NCI-H524 treated with DMSO at 0.1 percent for 48 hours (cell line): Measurements from ENCODE around the gene SMIM10.
"Not testable (repeated sequence)": the region's sequence is repeated elsewhere in the genome, so short reads cannot be mapped to it uniquely, and the experiment has no call there.

Experiments used
- DNase-seq: peaks from one replicate; lab custom pipeline; 2025; lab: John Stamatoyannopoulos, UW

Gene SMIM10

DNA sequence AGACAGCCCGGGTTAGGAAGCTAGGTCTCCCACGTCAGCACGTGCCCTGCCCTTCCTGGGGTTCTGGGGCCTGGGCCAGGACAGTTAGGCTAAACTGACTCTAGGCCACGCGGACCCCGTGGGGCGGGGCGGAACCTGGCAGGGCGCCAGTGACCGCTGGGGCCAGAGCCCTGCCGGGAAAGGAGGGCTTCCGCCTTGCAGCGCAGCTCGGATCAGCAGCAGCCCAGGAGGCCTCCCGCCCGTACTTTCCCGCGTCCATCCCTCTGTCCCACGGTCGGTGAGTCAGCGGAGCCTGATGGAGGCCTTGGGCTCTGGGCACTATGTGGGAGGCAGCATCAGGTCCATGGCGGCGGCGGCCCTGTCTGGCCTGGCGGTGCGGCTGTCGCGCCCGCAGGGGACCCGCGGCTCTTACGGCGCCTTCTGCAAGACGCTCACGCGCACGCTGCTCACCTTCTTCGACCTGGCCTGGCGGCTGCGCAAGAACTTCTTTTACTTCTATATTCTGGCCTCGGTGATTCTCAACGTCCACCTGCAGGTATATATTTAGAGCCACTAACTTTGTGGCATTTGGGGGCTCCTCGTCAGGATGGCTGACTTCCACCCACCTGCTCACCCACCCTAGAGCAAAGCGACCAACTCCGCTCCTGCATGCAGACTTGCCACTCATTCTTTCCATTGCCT lies at the start of gene SMIM10:
Gene SMIM10 (plus strand): TSS at position 191 of the 681 bp plus-strand sequence. CDS start 105 bp downstream, at position 296.
- DNase-seq, result no peak

DNA sequence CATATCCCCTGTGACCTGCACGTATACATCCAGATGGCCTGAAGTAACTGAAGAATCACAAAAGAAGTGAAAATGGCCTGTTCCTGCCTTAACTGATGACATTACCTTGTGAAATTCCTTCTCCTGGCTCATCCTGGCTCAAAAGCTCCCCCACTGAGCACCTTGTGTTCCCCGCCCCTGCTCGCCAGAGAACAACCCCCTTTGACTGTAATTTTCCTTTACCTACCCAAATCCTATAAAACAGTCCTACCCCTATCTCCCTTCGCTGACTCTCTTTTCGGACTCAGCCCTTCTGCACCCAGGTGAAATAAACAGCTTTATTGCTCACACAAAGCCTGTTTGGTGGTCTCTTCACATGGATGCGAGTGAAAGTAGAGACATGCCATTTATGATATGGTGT lies 44.4 kb upstream of the SMIM10 start:
- not testable (repeated sequence) for DNase-seq

DNA sequence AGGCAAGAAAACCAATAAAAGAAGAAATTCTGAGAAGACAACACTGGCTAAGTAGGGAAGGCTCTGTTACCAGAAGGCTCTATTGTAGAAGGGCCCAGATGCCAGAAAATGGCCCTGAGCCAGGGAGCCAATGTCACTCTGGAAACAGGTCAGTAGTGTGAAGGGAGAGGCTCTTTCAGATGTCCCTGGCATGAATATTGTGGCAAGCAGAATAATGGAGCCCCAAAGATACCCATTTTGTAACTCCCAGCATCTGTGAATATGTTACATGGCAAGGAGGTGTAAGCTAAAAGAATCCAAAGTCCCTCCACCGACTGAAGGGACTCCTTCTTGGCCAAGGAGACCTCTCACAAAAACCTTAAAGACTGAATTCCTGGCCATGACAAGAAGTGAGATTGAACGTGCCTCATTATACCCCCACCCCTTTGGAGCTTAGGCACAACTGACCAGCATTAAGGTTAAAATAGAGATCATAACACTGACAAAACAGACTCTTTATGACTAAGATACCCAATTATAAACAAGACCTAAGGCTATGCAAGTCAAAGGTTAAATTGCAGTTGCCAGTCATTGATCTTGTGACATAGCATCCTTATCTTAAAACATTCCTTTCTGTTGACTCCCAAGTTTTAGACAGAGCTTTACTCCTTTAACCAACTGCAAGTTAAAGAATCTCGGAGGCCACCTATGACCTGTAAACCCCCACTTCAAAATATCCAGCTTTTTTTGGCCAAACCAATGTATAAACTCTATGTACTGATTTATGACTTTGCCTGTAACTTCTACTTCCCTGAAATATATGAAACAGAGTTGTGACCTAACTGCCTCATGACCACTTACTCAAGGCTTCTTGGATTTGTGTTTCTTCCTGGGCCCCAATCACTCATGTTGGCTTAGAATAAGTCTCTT lies 42.2 kb upstream of the SMIM10 start:
- no peak for DNase-seq

DNA sequence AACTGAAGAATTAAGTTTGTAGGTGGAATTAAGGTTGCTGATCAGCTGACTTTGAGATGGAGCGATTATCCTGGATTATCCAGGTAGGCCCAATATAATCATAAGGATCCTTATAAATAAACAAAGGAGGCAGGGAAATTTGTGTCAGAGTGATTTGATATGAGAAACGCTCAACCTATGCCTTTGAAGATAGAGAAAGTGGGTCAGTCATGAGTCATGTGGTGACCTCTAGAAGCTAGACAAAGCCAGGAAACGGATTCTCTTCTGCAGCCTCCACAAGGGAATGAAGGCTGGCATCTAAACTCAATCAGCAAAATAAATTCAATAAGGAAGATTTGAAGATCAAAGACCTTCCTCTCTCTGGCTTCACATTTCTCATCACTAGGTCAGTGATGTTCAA lies 41.5 kb upstream of the SMIM10 start:
- DNase-seq, result no peak

DNA sequence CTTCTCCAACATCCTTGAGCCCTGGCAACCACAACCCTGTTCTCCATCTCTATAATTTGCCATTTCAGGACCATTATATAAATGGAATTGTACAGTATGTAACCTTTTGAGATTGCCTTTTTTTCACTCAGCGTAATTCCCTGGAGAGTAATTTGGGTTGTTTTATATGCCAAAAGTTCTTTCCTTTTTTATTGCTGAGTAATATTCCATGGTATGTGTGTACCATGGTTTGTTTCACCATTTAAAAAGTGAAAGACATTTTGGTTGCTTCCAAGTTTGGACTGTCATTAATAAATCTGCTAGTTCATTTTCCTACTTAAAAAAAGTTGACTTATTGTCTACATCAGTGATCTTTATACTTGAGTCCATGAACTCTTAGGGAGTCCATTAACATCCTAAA lies 33.0 kb upstream of the SMIM10 start:
- no peak for DNase-seq

DNA sequence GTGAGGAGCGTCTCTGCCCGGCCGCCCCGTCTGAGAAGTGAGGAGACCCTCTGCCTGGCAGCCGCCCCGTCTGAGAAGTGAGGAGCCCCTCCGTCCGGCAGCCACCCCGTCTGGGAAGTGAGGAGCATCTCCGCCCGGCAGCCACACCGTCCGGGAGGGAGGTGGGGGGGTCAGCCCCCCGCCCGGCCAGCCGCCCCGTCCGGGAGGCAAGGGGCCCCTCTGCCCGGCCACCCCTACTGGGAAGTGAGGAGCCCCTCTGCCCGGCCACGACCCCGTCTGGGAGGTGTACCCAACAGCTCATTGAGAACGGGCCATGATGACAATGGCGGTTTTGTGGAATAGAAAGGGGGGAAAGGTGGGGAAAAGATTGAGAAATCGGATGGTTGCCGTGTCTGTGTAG lies 30.4 kb upstream of the SMIM10 start:
- DNase-seq, result not testable (repeated sequence)

DNA sequence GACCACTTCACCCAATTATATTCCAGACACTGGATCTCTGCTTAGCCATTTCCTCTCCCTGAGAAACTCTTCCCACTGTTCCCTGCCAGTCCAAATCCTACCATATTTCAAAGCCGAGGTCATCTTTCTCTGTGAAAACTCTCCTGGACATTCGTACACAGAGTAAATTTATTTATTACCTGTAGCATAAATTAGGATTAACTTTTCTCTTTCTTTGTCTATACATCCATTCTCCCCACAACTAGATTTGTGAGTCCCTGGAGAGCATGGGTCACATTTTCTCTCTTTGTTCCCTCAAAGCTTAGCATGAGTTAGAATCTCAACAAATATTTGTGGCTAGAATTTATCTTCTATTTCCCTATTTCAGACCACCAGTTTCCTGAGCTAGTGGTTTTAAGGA lies 27.8 kb upstream of the SMIM10 start:
- no peak for DNase-seq

DNA sequence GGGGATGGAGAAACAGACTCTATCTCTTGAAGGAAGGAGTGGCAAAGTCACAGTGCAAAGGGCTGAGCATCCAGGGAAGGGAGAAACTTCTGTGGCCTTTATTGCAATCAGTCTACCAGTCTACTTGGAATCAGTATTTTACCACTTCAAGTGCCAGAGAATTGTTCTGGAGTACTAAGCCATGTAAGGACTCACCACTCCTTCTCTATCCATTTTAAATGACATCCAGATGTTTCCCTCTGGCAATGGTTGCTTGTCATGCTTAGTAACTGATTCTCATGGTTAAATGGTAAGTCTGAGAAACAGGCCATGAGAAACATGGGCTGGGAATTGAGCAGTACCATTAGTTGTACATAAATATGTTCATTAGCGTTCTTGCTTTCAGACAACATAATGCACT lies 21.1 kb upstream of the SMIM10 start:
- no peak for DNase-seq

DNA sequence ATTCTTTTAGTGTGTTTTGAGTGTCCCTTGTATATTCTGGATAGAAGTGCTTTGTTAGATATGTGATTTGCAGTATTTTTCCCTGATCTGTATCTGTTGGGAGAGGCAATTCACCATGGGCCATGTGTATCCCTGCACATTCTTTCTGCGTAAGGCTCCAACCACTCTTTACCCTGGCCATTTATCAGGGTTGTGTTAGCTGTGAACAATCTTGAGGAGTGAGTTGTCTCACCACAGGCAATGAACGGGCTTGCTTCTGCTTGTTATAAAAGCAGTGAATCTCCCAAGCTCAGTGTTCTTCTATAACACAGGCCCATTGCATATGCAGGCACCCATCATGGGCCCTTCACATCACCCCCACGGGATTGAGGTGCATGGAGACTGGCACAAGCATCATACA lies 18.9 kb upstream of the SMIM10 start:
- DNase-seq, result no peak

DNA sequence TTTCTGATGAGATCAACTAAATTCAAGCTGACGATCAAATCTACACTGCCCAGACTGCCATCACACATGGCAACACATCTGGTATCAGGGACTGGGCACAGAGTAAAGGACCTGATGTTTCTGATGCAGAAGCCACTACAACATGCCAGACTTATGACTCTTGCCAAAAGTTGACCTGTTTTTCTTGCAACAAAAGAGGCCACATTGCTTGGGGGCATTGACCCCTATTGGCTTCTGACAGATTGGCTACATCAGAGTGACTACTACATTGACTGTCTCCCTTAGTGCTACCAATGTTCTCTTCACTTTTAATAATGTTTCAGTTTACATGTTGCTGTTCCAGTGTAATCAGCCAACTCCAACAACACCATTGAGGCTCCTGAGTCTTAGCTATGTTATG lies 15.3 kb upstream of the SMIM10 start:
- DNase-seq, result no peak

DNA sequence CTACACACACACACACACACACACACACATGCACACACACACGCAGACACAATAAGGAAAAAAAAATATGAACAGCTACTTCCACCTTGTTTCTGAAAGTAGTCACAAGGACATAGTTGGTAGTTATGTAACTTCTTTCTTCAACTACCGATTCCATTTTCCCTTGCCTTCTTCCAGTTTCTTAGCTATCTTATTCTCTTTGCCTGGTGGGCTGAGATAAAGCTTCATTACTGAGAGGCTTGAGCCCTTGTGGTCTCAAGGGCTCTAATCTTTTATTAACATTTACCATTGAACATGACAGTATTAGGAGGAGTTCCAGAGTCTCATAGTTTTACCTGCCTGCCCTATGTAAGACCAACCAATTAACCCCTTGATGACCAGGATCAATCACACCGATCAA lies 8.9 kb upstream of the SMIM10 start:
- no peak for DNase-seq

DNA sequence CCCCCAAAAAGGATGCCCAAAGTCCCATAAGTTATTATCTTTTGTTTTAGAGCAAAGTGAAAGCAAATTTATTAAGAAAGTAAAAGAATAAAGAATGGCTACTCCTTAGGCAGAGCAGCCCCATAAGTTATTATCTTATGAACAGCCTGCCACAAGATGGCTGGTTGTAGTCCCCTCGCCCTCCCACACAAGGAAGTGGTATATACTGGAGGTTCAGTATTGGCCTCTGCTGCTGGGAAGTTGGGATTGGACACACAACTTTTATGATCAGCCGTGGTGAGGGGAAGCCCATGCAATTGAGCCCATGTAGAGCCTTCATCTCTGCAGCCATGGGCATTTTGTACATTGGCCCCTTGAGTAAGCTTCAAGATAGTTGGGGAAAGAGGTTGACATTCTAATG lies 8.0 kb upstream of the SMIM10 start:
- no peak for DNase-seq

DNA sequence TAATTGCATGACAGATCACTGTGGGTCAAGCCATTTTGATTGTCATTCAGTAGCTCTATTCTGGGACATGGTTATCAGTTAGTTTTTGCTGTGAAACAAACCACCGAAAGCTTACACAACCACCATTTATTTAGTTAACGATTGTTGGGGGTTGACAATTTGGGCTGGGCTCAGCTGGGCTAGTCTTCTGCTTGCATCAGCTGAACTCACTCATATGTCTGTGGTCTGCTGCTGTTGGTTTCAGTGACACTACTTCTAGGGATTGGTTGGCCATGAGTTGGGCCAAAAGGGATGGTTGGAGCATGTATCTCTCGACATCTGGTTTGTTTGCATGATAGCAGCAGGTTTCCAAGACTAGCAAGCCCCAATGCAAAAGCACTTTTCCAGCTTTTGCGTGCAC lies 5.3 kb upstream of the SMIM10 start:
- DNase-seq, result no peak

DNA sequence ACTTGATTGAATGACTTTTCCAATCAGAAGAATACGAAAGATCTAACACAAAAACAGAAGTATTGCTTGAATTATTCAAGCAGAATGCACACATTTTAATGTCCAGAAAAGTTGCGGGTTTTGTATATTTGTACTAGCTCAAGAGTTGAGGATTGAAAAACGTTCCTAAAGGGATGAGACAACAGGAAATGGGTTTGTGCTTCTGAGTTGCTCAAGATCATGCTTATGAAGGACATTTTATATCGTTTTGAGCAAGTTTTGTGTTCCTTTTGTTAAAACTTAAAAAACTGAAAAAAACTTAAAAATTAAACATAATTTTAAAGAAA lies 353 bp upstream of the SMIM10 start:
- DNase-seq, result no peak

DNA sequence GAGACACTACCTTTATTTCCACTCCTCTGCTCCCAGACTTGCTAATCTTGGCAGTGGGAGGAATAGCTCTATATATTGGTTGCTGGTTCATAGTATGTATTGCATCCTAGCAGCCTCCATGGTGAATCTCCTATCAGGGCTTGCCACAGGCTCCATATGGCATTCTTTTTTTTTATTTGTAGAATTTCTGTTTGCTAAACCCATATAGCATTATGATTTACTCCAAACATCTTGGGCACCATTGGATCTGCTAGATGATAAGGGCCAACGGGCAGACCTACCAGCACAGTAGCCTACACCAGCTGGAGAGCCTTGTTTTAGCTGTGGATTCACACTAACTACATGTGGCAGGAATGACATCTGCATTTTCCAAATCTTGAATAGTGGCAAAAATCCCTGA lies 6.9 kb downstream of the SMIM10 start:
- DNase-seq, result no peak

DNA sequence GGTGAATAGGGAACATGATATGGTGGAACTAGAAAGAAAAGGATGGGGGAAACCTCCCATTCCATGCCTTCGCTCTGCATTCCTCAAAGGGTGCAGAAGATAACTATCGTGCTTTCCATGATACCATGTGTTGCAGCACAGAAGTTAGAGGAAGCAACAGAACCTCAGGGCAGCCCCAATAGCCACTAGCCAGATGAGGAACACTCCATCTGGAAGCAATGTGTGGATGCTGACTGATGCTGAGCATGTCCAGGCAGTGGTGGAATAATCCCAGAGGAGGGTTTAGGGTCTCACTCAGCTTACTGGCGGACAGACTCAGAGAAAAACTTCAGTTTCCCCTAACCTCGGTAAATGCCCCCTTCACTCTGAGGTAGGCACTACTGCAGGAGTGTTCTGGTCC lies 7.5 kb downstream of the SMIM10 start:
- no peak for DNase-seq

DNA sequence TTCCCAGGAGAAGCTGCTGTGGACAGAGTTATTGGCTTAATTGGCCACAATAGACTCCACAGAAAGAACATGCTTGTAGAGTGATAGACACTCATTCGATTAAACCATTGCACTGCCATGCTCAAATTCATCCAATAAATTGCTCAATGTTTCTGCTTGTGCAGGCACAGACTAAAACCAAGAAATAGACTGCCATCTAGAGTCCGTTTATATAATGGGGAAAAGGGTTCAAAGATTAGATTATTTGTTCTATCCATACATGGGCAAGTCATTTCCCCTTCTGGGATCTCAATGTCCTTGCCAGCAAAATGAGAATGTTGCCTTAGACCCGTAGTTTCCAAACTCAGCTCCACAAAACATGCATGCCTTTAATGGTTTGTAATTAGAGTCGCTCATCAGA lies 8.7 kb downstream of the SMIM10 start:
- DNase-seq, result no peak

DNA sequence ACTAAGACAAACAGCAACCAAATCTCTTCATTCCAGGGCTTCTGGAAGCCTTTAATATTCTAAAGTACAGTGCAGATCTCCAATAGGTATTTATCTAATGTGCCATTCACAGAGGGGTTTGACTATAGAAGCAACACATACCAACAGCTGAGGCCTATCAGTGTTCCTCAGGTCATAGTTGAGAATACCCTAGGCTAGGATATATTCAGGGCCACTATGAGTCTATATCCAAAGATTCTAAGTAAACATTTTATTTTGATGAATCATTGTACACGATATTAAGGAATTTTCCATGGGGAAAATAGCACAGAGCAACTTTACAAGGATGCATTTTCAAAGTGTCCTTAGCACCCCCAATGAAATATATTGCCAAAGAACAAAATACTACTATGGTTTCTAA lies 9.7 kb downstream of the SMIM10 start:
- DNase-seq, result no peak

DNA sequence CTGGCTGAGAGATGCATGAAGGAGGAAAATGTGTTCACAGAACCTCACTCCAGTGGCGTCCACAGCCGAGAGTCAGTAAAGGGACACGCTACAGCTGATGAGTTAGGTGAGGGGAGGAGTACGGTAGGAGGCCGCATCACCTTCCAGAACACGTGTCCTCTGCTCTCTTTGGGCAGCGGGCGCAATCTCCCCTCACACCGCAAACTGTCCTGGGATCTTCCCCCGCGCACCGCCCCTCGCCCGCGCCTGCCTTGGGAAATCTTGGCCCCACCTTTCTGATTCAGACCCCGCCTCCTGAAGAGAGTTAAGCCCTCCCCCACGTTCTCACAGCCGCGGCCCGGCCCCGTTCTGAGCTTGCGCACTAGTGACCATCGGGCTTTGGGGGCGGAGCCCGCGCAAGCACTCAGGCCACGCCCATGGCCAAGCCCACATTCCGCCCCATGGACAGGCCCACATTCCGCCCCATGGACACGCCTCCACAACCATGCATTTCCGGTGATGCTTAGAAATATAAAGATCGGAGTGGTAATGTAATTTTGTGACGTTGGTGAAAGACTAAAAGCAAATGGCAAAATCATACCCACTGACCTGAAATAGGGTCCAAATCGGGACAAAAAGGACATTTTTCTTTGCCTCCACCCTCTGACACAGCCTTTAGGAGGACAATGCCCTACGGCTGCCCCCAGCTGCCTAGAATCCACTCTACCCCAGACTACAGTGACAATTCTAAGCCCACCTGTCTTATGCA lies 13.3 kb downstream of the SMIM10 start:
- DNase-seq, result peak; percentile 72

DNA sequence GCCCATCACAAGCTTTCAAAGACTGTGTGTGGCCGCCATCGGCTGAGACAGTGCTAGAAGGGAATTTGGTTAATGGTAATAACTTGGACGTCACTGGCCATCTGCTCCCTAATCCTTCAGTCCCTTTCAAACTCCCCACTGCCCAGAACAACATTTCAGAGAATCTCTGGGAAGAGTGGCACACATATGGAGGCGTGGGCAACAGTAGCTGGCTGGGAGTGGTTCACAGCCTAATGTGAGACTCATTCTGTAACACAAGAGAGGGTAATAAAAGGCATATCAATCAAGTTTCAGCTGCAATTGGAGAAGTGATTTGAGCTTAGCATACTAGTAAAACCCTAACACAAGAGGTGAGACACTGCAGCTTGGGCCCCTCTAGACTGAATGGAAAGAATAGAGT lies 15.4 kb downstream of the SMIM10 start:
- DNase-seq, result peak; percentile 66

DNA sequence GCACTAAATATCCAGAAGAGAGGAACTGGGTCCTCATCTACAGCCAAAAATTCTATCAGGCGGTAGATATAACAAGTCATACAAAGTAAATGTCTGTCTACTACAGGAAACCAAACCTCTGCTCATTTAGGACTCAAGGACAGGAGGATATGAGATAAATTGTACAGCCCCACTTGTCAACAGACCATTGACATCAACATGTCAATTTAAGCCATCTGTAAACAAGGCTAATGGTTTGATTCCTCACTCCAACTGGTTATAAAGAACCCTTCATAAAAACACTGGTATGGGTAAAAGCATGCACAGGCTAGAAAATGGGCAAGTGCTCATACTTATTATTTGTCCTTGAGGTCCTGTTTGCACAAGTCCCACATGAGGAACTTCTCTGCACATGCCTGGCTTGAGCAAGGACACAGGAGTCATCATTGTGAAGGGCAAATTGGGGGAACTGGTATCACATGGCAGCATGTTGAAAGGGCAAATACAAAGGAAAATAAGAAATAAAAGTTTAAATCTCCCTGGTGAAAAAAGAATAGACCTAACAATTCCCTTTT lies 18.3 kb downstream of the SMIM10 start:
- no peak for DNase-seq

DNA sequence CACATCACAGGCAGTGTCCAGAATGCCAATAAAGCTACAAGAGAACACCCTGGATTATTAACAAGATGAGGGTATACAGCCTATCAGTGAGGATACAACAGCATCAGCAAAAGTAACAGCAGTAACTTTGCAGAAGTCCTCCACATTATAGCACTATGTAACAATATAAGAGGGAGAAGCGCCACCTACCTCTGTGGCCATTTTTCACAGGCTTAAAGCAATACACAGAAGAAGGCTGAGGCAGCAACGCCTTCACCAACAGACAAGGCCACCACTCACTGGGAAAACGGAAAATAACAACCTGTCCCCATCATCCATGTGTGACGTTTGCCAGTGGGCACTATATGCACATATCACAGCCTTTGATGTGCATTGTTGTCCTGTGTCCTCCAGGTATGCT lies 19.0 kb downstream of the SMIM10 start:
- no peak for DNase-seq

DNA sequence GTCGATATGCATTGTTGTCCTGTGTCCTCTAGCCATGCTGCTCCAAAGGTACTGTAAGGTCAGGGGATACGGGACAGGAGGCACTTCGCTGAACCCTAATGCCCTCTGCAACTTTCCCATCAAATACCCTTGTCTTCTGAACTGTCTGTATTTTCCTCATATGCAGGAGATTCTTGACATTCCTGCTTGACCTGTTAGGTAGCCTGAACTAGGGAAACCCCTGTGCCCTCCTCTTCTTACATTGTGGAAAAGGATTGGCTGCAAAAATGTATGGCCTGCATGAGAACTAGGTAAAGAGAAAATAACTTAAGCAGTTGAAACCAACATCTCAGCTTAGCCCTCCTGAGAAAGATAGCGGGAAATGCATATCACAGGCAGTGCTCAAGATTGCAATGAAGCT lies 20.1 kb downstream of the SMIM10 start:
- DNase-seq, result no peak
